ENCODE results near the gene TBL1XR1. TPM values are rescaled to one million over a fixed set of nuclear protein-coding genes. Genes with fewer than 3 reads are reported as not detected.
A peak's percentile ranks its signal among the peaks of the same experiment; 100 is the strongest.

TBL1XR1 gene
- total RNA-seq, 1 donor from 2014 or later, result 155 TPM

- no peak overlapping the region for H3K27ac Mint-ChIP-seq
- no peak for TF ChIP-seq CTCF (conservative IDR thresholded peaks at IDR 0.05)
- H3K4me3 Mint-ChIP-seq, result no peak overlapping the region
- H3K4me1 Mint-ChIP-seq (ENCODE audit: unreplicated experiment), result peaks cover 43% of the 10 kb centered on the region
- no peaks in the 10 kb centered on the region for H3K9me3 Mint-ChIP-seq
- H3K27me3 Mint-ChIP-seq, result no peaks in the 10 kb centered on the region
- peaks cover 8% of the 10 kb centered on the region for H3K36me3 Mint-ChIP-seq
- DNase-seq (ENCODE audit: extremely low spot score, unreplicated experiment), result no peak
Measured at GRCh38 chr3:177104299-177104992, 92.8 kb downstream of the TBL1XR1 start.

GRCh38 chr3:177102553-177102952 lies 94.7 kb downstream of the TBL1XR1 start:
- no peak for DNase-seq (ENCODE audit: extremely low spot score, unreplicated experiment)
- no peaks in the 10 kb centered on the region for H3K9me3 Mint-ChIP-seq
- peaks cover 9% of the 10 kb centered on the region for H3K36me3 Mint-ChIP-seq
- peaks cover 31% of the 10 kb centered on the region for H3K4me1 Mint-ChIP-seq (ENCODE audit: unreplicated experiment)
- no peaks in the 10 kb centered on the region for H3K27me3 Mint-ChIP-seq
- peak overlapping the region; percentile 30 for H3K27ac Mint-ChIP-seq
- H3K4me3 Mint-ChIP-seq, result peak overlapping the region; percentile 14
- no peak for TF ChIP-seq CTCF (conservative IDR thresholded peaks at IDR 0.05)

- TF ChIP-seq CTCF (conservative IDR thresholded peaks at IDR 0.05), result no peak
- H3K9me3 Mint-ChIP-seq, result peaks cover 18% of the 10 kb centered on the region
- no peak overlapping the region for H3K27ac Mint-ChIP-seq
- no peaks in the 10 kb centered on the region for H3K27me3 Mint-ChIP-seq
- H3K36me3 Mint-ChIP-seq, result peaks cover 36% of the 10 kb centered on the region
- no peak overlapping the region for H3K4me3 Mint-ChIP-seq
- H3K4me1 Mint-ChIP-seq (ENCODE audit: unreplicated experiment), result peaks cover 14% of the 10 kb centered on the region
- no peak for DNase-seq (ENCODE audit: extremely low spot score, unreplicated experiment)
Measured at GRCh38 chr3:177098551-177098950, 98.7 kb downstream of the TBL1XR1 start.

GRCh38 chr3:177096615-177097014 lies 100.7 kb downstream of the TBL1XR1 start:
- peaks cover 33% of the 10 kb centered on the region for H3K9me3 Mint-ChIP-seq
- peak overlapping the region; percentile 57 for H3K4me3 Mint-ChIP-seq
- H3K4me1 Mint-ChIP-seq (ENCODE audit: unreplicated experiment), result peaks cover 8% of the 10 kb centered on the region

GRCh38 chr3:177093966-177094365 lies 103.3 kb downstream of the TBL1XR1 start:
- Mint-ChIP-seq H3K4me1 (ENCODE audit: unreplicated experiment) (peaks cover 19% of the 10 kb centered on the region), H3K4me3 (no peak overlapping the region), H3K27me3 (no peaks in the 10 kb centered on the region), H3K36me3 (peaks cover 61% of the 10 kb centered on the region), H3K27ac (no peak overlapping the region), H3K9me3 (peaks cover 36% of the 10 kb centered on the region)
- DNase-seq (ENCODE audit: extremely low spot score, unreplicated experiment), result no peak
- no peak for TF ChIP-seq CTCF (conservative IDR thresholded peaks at IDR 0.05)

More at GRCh38 chr3:177096615-177097014, 100.7 kb downstream of the TBL1XR1 start:
- no peak for TF ChIP-seq CTCF (conservative IDR thresholded peaks at IDR 0.05)
- Mint-ChIP-seq H3K36me3 (peaks cover 46% of the 10 kb centered on the region), H3K27me3 (no peaks in the 10 kb centered on the region), H3K27ac (peak overlapping the region; percentile 70)
- DNase-seq (ENCODE audit: extremely low spot score, unreplicated experiment), result no peak

All from type B pancreatic cell (in vitro differentiated cells).